CD8-positive, alpha-beta memory T cell (primary cell): Measurements from ENCODE around the gene BTNL9. TPM values are rescaled to one million over a fixed set of nuclear protein-coding genes. Genes with fewer than 3 reads are reported as not detected.
"Not testable (repeated sequence)": the region's sequence is repeated elsewhere in the genome, so short reads cannot be mapped to it uniquely, and the experiment has no call there.

ENCODE experiments used
- CTCF ChIA-PET: fragments of 350-600 bp; sonication (Branson Sonifier 250); formaldehyde crosslinking; loops from one replicate; lab custom pipeline; 2021; ENCODE audit warnings: antibody characterized with exemption; lab: Charles Lee
- POLR2A ChIA-PET: fragments of 350-600 bp; sonication (Branson Sonifier 250); formaldehyde crosslinking; loops from one replicate; lab custom pipeline; 2021; ENCODE audit warnings: antibody characterized with exemption; lab: Charles Lee
- DNase-seq, 5 donors: peaks; one replicate each; pipeline versions ENCODE4 v3.0.0 to v3.0.0-alpha.2; 2020 to 2022; ENCODE audit warnings: mixed read lengths in 1 of 5
- H3K27ac ChIP-seq: one replicate; pipeline ENCODE4 v1.7.0; 2013; ENCODE audit warnings: low read depth, mild to moderate bottlenecking, low read length, moderate library complexity
- H3K27me3 ChIP-seq: 2 replicates; pipeline ENCODE4 v1.7.0; 2013; ENCODE audit warnings: low read length, mild to moderate bottlenecking; ENCODE audit not compliant: insufficient read depth, poor library complexity, severe bottlenecking
- H3K36me3 ChIP-seq: 2 replicates; pipeline ENCODE4 v1.7.0; 2013; ENCODE audit warnings: mild to moderate bottlenecking, low read length, moderate library complexity; ENCODE audit not compliant: insufficient read depth
- H3K4me1 ChIP-seq: 2 replicates; pipeline ENCODE4 v1.7.0; 2013; ENCODE audit warnings: mild to moderate bottlenecking, low read length, moderate library complexity; ENCODE audit not compliant: insufficient read depth
- H3K4me3 ChIP-seq: 2 replicates; pipeline ENCODE4 v1.7.0; 2013; ENCODE audit warnings: mild to moderate bottlenecking, low read length
- H3K9me3 ChIP-seq: 2 replicates; pipeline ENCODE4 v1.7.0; 2013; ENCODE audit warnings: mild to moderate bottlenecking, low read length
- H3K27ac Mint-ChIP-seq, 8 donors: one replicate each; pipeline ENCODE4 v1.8.0; 2020 to 2021; ENCODE audit warnings: mixed read lengths in 8 of 8, mild to moderate bottlenecking in 6 of 8, inconsistent platforms in 3 of 8, moderate library complexity in 3 of 8
- H3K27me3 Mint-ChIP-seq, 2 donors: one replicate each; pipeline ENCODE4 v1.8.0; 2020 to 2021; ENCODE audit warnings: mixed read lengths in 2 of 2, mild to moderate bottlenecking in 1 of 2, moderate library complexity in 1 of 2
- H3K36me3 Mint-ChIP-seq, 3 donors: one replicate each; pipeline ENCODE4 v1.8.0; 2020 to 2021; ENCODE audit warnings: mixed read lengths in 3 of 3, inconsistent platforms in 1 of 3, mild to moderate bottlenecking in 1 of 3
- H3K4me1 Mint-ChIP-seq, 3 donors: one replicate each; pipeline ENCODE4 v1.8.0; 2020 to 2021; ENCODE audit warnings: mixed read lengths in 3 of 3, inconsistent platforms in 1 of 3, mild to moderate bottlenecking in 1 of 3
- H3K4me3 Mint-ChIP-seq, 7 donors: one replicate each; pipeline ENCODE4 v1.8.0; 2020 to 2021; ENCODE audit warnings: mixed read lengths in 7 of 7, mild to moderate bottlenecking in 6 of 7, moderate library complexity in 4 of 7, inconsistent platforms in 2 of 7
- H3K9me3 Mint-ChIP-seq, 5 donors: one replicate each; pipeline ENCODE4 v1.8.0; 2020 to 2022; ENCODE audit warnings: mixed read lengths in 5 of 5, mild to moderate bottlenecking in 3 of 5, moderate library complexity in 2 of 5, inconsistent platforms in 1 of 5
- polyA plus RNA-seq: library from polyadenylated mRNA; unstranded; fragments of 300-500 nt; fragmentation: Illumina TruSeq; gene quantifications from one replicate; pipeline ENCODE4 v1.2.3, GENCODE V29; 2021
- total RNA-seq, 2 experiments: library from RNA; stranded (reverse); gene quantifications; one replicate each; pipeline ENCODE4 v1.2.3, GENCODE V29; 2021

The BTNL9 gene
- total and polyA plus RNA-seq, 3 experiments from 2014 or later, result not detected

DNA sequence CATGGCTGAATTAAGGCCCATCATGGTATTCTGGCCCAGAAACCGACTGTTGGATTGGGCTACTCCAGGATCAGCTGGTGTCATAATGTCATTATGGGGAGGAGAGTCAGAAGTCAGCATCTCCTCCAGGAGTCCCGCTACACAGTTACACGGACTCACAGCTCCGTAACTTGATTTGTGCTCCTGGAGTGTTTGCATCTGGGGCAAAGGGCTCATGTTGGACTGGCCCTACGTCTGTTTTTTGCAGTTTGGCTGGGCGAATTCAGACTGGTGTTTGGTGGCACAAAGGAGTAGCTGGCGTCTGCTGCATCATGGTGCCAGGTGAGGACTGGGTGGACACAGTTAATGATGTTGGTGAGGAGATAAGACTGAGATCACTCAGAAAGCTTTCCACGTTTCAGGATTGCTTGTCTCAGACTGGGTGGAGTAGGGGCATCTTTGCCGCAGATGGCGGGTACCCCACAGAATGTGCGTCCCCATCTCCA is 59.6 kb downstream of the BTNL9 start:
- Histone ChIP-seq H3K9me3 (no peaks in the 10 kb centered on the region), H3K27me3 (peaks cover 18% of the 10 kb centered on the region), H3K36me3 (no peaks in the 10 kb centered on the region), H3K4me3 (no peak overlapping the region), H3K27ac (no peak overlapping the region), H3K4me1 (no peaks in the 10 kb centered on the region)
- Mint-ChIP-seq H3K9me3 (peaks cover 0 to 5% (median 3%) of the 10 kb centered on the region in 5 donors), H3K4me1 (peaks cover 5 to 24% (median 10%) of the 10 kb centered on the region in 3 donors), H3K36me3 (no peaks in the 10 kb centered on the region), H3K4me3 (peak overlapping the region; percentile 10 to 66 (median 45)), H3K27ac (peak overlapping the region in 2 of 8 donors; percentile 24 to 29), H3K27me3 (peaks cover 30 to 35% of the 10 kb centered on the region in 2 donors)
- no peak for DNase-seq
- ChIA-PET CTCF (no interaction called here), POLR2A (no interaction called here)

DNA sequence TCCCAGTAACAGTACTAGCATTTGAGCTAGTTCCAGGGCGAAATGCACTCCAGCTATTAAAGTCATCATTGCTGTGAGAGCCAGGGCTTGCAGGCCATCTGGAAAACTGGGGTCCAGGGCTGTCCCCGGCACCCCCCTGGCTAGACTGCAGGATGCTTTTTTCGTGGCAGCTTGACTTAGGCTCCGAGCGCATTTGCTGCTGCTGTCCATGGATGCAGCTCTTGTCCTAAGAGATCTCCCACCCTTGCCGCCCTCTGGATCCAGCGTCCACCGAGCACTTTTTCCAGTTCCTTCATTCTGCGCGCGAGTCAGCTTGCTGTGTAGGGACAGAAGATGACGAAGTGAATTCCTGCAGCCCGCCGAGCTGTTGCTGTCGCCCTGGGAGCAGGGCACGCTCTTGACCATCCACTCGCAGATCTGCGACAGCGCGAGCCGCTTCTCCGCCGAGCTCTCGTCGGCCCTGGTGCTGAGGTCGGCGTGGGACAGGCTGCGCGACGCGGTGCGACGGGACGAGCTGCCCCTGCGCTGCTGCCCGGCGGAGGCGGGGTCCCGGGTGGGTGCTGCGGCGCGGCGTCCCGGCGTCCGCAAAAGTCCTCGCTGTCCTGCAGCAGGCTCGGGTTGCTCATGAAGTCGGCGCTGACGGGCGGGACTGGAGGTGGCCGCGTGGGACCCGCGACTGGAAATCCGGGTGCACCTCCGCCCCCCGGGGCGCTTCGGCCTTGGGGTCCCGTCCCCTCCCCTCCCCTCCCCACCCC is 60.2 kb downstream of the BTNL9 start:
- H3K27ac Mint-ChIP-seq, result peak overlapping the region in 3 of 8 donors; percentile 24 to 66 (median 29)
- peaks cover 5 to 25% (median 10%) of the 10 kb centered on the region in 3 donors for H3K4me1 Mint-ChIP-seq
- H3K9me3 Mint-ChIP-seq, result peaks cover 0 to 5% (median 3%) of the 10 kb centered on the region in 5 donors
- Histone ChIP-seq H3K4me3 (no peak overlapping the region), H3K27me3 (peaks cover 18% of the 10 kb centered on the region), H3K27ac (no peak overlapping the region), H3K4me1 (no peaks in the 10 kb centered on the region), H3K9me3 (no peaks in the 10 kb centered on the region), H3K36me3 (no peaks in the 10 kb centered on the region)
- POLR2A ChIA-PET, result no interaction called here
- no peaks in the 10 kb centered on the region for H3K36me3 Mint-ChIP-seq
- peak overlapping the region; percentile 16 to 61 (median 34) for H3K4me3 Mint-ChIP-seq
- DNase-seq, result no peak
- H3K27me3 Mint-ChIP-seq, result peaks cover 30 to 33% of the 10 kb centered on the region in 2 donors
- CTCF ChIA-PET, result no interaction called here

DNA sequence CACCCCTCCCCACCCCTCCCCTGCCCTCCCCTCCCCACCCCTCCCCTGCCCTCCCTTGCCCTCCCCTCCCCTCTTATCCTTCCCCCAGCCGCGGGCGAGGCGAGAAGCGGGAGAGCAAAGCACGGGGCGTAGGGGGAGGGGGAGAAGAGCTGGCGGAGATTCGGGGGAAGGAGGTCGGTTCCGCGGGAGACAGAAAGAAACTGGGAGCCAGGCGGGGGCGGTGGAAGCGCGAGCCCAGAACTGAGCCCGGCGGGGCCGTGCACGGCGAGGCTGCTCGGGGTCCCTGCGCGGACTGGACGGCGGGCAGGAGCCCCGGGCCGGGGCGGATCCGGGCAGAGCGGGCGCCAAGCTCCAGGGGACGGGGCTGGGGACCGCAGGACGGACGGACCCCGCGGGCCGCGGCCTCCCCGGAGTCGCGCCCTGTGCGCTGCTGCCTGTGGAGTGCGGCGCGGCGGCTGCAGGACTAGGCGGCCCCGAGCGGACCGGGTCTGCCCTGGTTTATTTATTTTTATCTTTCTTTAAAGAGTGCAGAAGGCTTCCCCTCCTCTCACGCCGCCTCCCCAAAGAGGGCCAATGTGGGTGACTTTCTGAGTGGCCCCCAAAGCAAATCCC is 61.1 kb downstream of the BTNL9 start:
- H3K9me3 ChIP-seq, H3K4me3 ChIP-seq, H3K4me3 Mint-ChIP-seq, H3K27ac Mint-ChIP-seq, POLR2A ChIA-PET, DNase-seq, H3K4me1 ChIP-seq, H3K36me3 ChIP-seq, H3K9me3 Mint-ChIP-seq, H3K36me3 Mint-ChIP-seq, CTCF ChIA-PET, H3K27ac ChIP-seq: not testable (repeated sequence)
- peaks cover 18% of the 10 kb centered on the region for H3K27me3 ChIP-seq
- Mint-ChIP-seq H3K4me1 (peaks cover 5 to 25% (median 10%) of the 10 kb centered on the region in 3 donors), H3K27me3 (peaks cover 38 to 41% of the 10 kb centered on the region in 2 donors)

DNA sequence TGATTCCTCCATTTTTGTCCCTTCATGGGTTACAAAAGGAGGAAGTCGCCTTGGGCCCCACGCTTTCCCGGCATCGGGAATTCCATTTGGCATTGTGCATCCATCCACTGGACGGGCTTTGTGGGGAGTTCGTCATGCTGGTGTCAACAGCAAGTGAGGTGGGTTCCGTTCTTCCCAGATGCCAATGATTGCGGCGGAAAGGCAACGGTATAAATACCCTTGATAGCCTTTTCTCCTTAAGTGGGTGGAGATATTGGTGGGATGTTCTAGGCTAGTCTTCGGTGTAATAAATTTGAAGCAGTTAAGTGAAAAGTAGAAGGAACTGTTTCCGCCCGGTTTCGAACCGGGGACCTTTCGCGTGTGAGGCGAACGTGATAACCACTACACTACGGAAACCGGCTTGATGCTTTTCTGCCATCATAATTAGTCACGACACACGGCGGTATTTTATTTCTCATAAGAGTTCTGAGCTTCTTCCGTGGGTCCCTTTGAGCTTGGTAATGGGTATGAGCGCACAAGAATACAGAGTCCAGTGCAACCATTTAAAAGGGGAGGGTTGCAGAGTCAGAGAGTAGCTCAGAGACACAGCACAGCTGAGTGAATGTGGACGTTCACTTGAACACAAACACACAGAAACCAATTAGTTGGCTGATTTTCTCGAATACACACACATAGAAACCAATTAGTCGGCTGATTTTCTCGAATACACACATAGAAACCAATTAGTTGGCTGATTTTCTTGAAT is 62.0 kb downstream of the BTNL9 start:
- POLR2A ChIA-PET, H3K4me3 Mint-ChIP-seq, H3K4me3 ChIP-seq, H3K4me1 ChIP-seq, H3K36me3 ChIP-seq, H3K27ac ChIP-seq, H3K9me3 Mint-ChIP-seq, CTCF ChIA-PET, H3K36me3 Mint-ChIP-seq, H3K9me3 ChIP-seq, H3K27ac Mint-ChIP-seq, DNase-seq: not testable (repeated sequence)
- peaks cover 20% of the 10 kb centered on the region for H3K27me3 ChIP-seq
- peaks cover 5 to 25% (median 10%) of the 10 kb centered on the region in 3 donors for H3K4me1 Mint-ChIP-seq
- peaks cover 45 to 49% of the 10 kb centered on the region in 2 donors for H3K27me3 Mint-ChIP-seq

DNA sequence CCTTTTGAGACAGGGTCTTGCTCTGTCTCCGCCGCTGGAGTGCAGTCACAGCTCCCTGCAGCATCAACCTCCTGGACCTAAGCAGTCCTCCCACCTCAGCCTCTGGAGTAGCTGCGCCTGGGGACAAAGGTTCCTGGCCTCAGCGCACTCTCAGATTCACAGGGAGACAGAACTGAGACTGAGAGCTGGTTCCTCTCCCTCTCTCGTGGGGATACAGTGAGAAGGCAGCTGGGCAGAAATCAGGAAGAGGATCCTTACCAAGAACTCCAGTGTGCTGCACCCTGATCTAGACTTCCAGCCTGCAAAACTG is 64.1 kb downstream of the BTNL9 start:
- H3K36me3 Mint-ChIP-seq, H3K4me3 ChIP-seq, H3K36me3 ChIP-seq, POLR2A ChIA-PET, CTCF ChIA-PET, H3K9me3 Mint-ChIP-seq, H3K4me1 ChIP-seq, DNase-seq, H3K9me3 ChIP-seq, H3K27ac ChIP-seq: not testable (repeated sequence)
- Mint-ChIP-seq H3K27ac (peak overlapping the region in 5 of 8 donors; percentile 14 to 87 (median 66)), H3K4me3 (peak overlapping the region in 6 of 7 donors; percentile 67 to 81 (median 77)), H3K27me3 (peaks cover 59 to 62% of the 10 kb centered on the region in 2 donors), H3K4me1 (peaks cover 5 to 19% (median 10%) of the 10 kb centered on the region in 3 donors)
- H3K27me3 ChIP-seq, result peaks cover 25% of the 10 kb centered on the region

DNA sequence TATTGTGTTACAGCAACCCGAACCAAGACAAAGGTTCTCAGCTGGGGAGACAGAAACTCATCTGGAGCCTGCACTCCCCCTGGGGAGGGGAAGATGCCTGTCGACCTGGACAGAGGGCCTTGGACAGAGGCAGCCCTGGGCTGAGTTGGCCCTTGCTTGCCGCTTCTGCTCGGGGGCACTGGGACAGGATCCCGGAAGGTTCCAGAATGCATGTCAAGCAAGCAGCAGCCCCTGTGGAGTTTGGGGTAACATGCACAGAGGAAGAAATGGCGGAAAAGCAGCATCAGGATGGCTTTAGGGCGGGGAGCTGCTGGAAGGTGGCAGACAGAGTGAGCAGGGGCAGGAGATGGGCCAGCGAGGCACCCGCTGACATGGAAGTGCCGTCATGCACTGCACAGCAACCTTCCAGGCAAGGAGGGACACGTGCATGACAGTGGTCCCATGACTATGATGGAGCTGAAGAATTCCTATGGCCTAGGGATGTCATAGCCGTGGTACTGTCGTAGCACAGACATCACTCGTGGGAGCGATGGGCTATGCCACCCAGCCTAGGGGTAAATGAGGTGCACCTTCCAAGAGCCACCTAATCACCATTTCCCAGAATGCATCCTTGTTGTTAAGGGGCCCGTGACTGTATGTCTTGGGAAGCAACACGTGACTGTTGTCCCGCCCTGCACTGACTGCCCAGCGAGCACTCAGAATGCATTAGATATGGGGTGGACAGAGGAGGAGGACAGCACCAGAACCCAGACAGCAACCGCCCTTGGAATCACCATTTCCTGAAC is 64.7 kb downstream of the BTNL9 start:
- H3K4me1 Mint-ChIP-seq, result peaks cover 5 to 14% (median 7%) of the 10 kb centered on the region in 3 donors
- POLR2A ChIA-PET, H3K4me1 ChIP-seq, H3K36me3 ChIP-seq, H3K36me3 Mint-ChIP-seq, H3K27ac ChIP-seq, CTCF ChIA-PET, H3K4me3 ChIP-seq, H3K9me3 ChIP-seq, H3K9me3 Mint-ChIP-seq, DNase-seq: not testable (repeated sequence)
- peak overlapping the region in 2 of 8 donors; percentile 40 to 87 for H3K27ac Mint-ChIP-seq
- peaks cover 59% of the 10 kb centered on the region in 2 donors for H3K27me3 Mint-ChIP-seq
- peaks cover 19% of the 10 kb centered on the region for H3K27me3 ChIP-seq
- peak overlapping the region in 2 of 7 donors; percentile 44 to 77 for H3K4me3 Mint-ChIP-seq

DNA sequence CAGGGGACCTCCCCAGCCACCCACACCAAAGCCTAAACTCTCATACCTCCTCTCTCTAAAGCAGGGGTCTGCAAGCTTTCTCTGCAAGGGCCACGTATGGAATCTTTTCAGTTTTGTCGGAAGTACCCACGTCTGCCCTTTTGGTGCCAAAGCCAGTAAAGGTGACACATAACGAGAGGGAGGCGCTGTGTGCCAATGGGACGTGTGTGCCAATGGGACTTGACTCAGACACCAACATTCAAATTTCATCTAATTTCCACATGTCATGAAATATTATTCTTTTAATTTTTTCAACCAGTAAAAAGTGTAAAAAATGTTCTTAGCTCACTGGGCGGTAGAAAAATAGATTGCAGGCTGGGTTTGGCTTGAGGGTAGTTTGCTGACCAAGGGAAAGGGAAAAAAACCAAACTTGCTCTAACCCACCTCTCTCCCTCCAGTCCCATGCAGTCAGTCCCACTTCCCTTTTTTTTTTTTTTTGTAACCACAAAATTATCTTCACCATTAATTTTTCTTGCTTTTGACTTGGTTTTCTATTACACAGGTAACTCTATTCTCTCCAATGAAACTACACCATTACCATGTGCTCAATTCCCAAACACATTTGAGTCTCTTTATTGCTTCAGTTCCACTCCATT is 65.4 kb downstream of the BTNL9 start:
- H3K4me3 ChIP-seq, result no peak overlapping the region
- peaks cover 5 to 8% (median 5%) of the 10 kb centered on the region in 3 donors for H3K4me1 Mint-ChIP-seq
- POLR2A ChIA-PET, result no interaction called here
- H3K4me1 ChIP-seq, result no peaks in the 10 kb centered on the region
- H3K36me3 ChIP-seq, result no peaks in the 10 kb centered on the region
- H3K9me3 Mint-ChIP-seq, result peaks cover 0 to 3% (median 2%) of the 10 kb centered on the region in 5 donors
- H3K36me3 Mint-ChIP-seq, result no peaks in the 10 kb centered on the region
- peak overlapping the region in 1 of 7 donors; percentile 7 for H3K4me3 Mint-ChIP-seq
- CTCF ChIA-PET, result no interaction called here
- H3K27ac Mint-ChIP-seq, result no peak overlapping the region
- peaks cover 12% of the 10 kb centered on the region for H3K27me3 ChIP-seq
- no peak overlapping the region for H3K27ac ChIP-seq
- no peaks in the 10 kb centered on the region for H3K9me3 ChIP-seq
- H3K27me3 Mint-ChIP-seq, result peaks cover 54 to 60% of the 10 kb centered on the region in 2 donors
- DNase-seq, result no peak
